PFSK-1 (cell line): ENCODE results near the gene DUSP6.

Source experiments
- FOXP2 ChIP-seq: optimal IDR thresholded peaks from 2 replicates; pipeline ENCODE3; 2011; ENCODE audit warnings: borderline replicate concordance, control low read depth, inconsistent platforms; ENCODE audit not compliant: insufficient read depth; ENCODE audit errors: extremely low read length, extremely low read depth
- POLR2AphosphoS5 ChIP-seq: IDR thresholded peaks from 2 replicates; pipeline ENCODE4 v1.6.1; 2012; ENCODE audit warnings: low read depth, mild to moderate bottlenecking, control low read depth, low read length, moderate library complexity
- SIN3A ChIP-seq: IDR thresholded peaks from 2 replicates; pipeline ENCODE4 v1.6.1; 2012; ENCODE audit warnings: mild to moderate bottlenecking, low read length, moderate library complexity, borderline replicate concordance; ENCODE audit not compliant: insufficient read depth
- TAF1 ChIP-seq: IDR thresholded peaks from 2 replicates; pipeline ENCODE4 v1.6.1; 2012; ENCODE audit warnings: low read length, control low read depth, borderline replicate concordance; ENCODE audit not compliant: insufficient read depth
- TF ChIP-seq, protein P1 (sequence below), 2 experiments: IDR thresholded peaks; 2 replicates each; pipeline versions ENCODE4 v1.6.1 to v1.8.0; 2011 to 2012; ENCODE audit warnings: low read depth in 2 of 2, low read length in 2 of 2, control low read depth in 1 of 2, inconsistent platforms in 1 of 2, mild to moderate bottlenecking in 1 of 2, moderate library complexity in 1 of 2; ENCODE audit not compliant: insufficient read depth in 1 of 2

- TF ChIP-seq, protein P1, sequence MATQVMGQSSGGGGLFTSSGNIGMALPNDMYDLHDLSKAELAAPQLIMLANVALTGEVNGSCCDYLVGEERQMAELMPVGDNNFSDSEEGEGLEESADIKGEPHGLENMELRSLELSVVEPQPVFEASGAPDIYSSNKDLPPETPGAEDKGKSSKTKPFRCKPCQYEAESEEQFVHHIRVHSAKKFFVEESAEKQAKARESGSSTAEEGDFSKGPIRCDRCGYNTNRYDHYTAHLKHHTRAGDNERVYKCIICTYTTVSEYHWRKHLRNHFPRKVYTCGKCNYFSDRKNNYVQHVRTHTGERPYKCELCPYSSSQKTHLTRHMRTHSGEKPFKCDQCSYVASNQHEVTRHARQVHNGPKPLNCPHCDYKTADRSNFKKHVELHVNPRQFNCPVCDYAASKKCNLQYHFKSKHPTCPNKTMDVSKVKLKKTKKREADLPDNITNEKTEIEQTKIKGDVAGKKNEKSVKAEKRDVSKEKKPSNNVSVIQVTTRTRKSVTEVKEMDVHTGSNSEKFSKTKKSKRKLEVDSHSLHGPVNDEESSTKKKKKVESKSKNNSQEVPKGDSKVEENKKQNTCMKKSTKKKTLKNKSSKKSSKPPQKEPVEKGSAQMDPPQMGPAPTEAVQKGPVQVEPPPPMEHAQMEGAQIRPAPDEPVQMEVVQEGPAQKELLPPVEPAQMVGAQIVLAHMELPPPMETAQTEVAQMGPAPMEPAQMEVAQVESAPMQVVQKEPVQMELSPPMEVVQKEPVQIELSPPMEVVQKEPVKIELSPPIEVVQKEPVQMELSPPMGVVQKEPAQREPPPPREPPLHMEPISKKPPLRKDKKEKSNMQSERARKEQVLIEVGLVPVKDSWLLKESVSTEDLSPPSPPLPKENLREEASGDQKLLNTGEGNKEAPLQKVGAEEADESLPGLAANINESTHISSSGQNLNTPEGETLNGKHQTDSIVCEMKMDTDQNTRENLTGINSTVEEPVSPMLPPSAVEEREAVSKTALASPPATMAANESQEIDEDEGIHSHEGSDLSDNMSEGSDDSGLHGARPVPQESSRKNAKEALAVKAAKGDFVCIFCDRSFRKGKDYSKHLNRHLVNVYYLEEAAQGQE (IDR thresholded peaks at IDR 0.05; ENCODE audit: insufficient read depth in 1 of 2, low read depth in 2 of 2, low read length in 2 of 2), result no peak
- no peak for TF ChIP-seq POLR2AphosphoS5
- no peak for TF ChIP-seq TAF1
- no peak for TF ChIP-seq SIN3A
- TF ChIP-seq FOXP2, result no peak
These were observed 40.1 kb upstream of the DUSP6 start for GRCh38 chr12:89392391-89392790.
